SW480 (cell line): Measurements from ENCODE around the gene HNRNPH3.
A peak's percentile ranks its signal among the peaks of the same experiment; 100 is the strongest.

Source experiments
- DNase-seq: peaks from one replicate; pipeline ENCODE4 v3.0.0-alpha.2; 2016; ENCODE audit warnings: low spot score

The HNRNPH3 gene

GRCh38 chr10:68332259-68333057, 594 bp downstream of the HNRNPH3 start, which contains the start of gene PBLD:
Gene PBLD, minus strand, starts transcription at chr10:68332928. Its CDS starts 26,084 bp downstream, at chr10:68306844.
- peak; percentile 80 for DNase-seq

GRCh38 chr10:68333058-68333395, 1.2 kb downstream of the HNRNPH3 start:
- DNase-seq: no peak

GRCh38 chr10:68333440-68334431, 1.9 kb downstream of the HNRNPH3 start:
- no peak for DNase-seq

GRCh38 chr10:68334672-68335467, 3.0 kb downstream of the HNRNPH3 start:
- no peak for DNase-seq

GRCh38 chr10:68336754-68337351, 5.0 kb downstream of the HNRNPH3 start:
- DNase-seq: no peak

GRCh38 chr10:68340358-68341080, 8.7 kb downstream of the HNRNPH3 start:
- no peak for DNase-seq

GRCh38 chr10:68342909-68343516, 11.1 kb downstream of the HNRNPH3 start:
- no peak for DNase-seq

- no peak for DNase-seq
These were observed 13.8 kb downstream of the HNRNPH3 start for GRCh38 chr10:68345621-68346020.

- no peak for DNase-seq
These were observed 14.9 kb downstream of the HNRNPH3 start for GRCh38 chr10:68346774-68347173.

GRCh38 chr10:68348265-68348741, 16.4 kb downstream of the HNRNPH3 start:
- peak; percentile 46 for DNase-seq

- no peak for DNase-seq
These were observed 21.7 kb downstream of the HNRNPH3 start for GRCh38 chr10:68353537-68353936.

- DNase-seq: no peak
These were observed 27.3 kb downstream of the HNRNPH3 start for GRCh38 chr10:68359189-68359588.

GRCh38 chr10:68362590-68362989, 30.7 kb downstream of the HNRNPH3 start:
- no peak for DNase-seq

- DNase-seq: no peak
These were observed 32.4 kb downstream of the HNRNPH3 start for GRCh38 chr10:68364101-68364886.

- DNase-seq: no peak
These were observed 33.7 kb downstream of the HNRNPH3 start for GRCh38 chr10:68365611-68366010.

- DNase-seq: no peak
These were observed 34.7 kb downstream of the HNRNPH3 start for GRCh38 chr10:68366600-68366999.

- no peak for DNase-seq
These were observed 35.3 kb downstream of the HNRNPH3 start for GRCh38 chr10:68367121-68367520.

- no peak for DNase-seq
These were observed 39.7 kb downstream of the HNRNPH3 start for GRCh38 chr10:68371604-68372003.

GRCh38 chr10:68385740-68386139, 53.9 kb downstream of the HNRNPH3 start:
- no peak for DNase-seq
